GM12892 (cell line): Measurements from ENCODE around the gene PCDHB5.
"Not testable (repeated sequence)": the region's sequence is repeated elsewhere in the genome, so short reads cannot be mapped to it uniquely, and the experiment has no call there.

Experiments used
- DNase-seq: peaks from one replicate; pipeline ENCODE4 v3.0.0; 2011; ENCODE audit not compliant: insufficient read length
- FAIRE-seq: peaks from 2 replicates; lab custom pipeline; 2011; peaks lifted over from hg19 to GRCh38; lab: Jason Lieb, UNC
- POLR2A ChIP-seq: IDR thresholded peaks from 2 replicates; pipeline ENCODE4 v1.6.1; 2011; ENCODE audit warnings: low read depth, low read length, control low read depth
- POLR2AphosphoS5 ChIP-seq: IDR thresholded peaks from 2 replicates; pipeline ENCODE4 v1.6.1; 2011; ENCODE audit warnings: low read depth, low read length, control low read depth
- TAF1 ChIP-seq: IDR thresholded peaks from 2 replicates; pipeline ENCODE4 v1.6.1; 2011; ENCODE audit warnings: low read depth, mild to moderate bottlenecking, control low read depth, low read length, borderline replicate concordance

PCDHB5 gene

DNA sequence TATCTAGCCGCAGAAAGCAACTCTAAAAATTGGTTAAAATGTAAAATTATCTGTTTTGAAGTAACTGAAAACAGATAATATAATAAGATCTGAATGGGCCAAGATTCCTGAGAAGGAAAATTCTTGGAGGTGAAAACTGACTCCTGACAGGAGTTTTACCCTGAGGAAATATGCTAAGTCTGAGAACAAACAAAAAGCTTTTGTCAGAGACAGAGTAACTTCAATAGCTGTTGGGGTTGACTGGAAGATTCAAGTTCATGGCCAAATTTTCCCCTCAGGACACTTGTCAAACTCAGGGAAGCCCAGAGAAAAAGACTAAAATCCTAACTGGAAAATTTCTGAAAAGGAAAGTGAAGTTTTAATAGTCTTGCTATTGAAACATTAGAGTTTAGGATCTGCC is 7.7 kb upstream of the PCDHB5 start:
- no peak for TF ChIP-seq POLR2A
- no peak for TF ChIP-seq POLR2AphosphoS5
- no peak for TF ChIP-seq TAF1
- FAIRE-seq, result no peak
- DNase-seq, result no peak

GRCh38 chr5:141135718-141136266 is 786 bp downstream of the PCDHB5 start:
- TF ChIP-seq POLR2AphosphoS5, result no peak
- no peak for TF ChIP-seq POLR2A
- TF ChIP-seq TAF1, result no peak
- no peak for FAIRE-seq
- DNase-seq, result no peak

DNA sequence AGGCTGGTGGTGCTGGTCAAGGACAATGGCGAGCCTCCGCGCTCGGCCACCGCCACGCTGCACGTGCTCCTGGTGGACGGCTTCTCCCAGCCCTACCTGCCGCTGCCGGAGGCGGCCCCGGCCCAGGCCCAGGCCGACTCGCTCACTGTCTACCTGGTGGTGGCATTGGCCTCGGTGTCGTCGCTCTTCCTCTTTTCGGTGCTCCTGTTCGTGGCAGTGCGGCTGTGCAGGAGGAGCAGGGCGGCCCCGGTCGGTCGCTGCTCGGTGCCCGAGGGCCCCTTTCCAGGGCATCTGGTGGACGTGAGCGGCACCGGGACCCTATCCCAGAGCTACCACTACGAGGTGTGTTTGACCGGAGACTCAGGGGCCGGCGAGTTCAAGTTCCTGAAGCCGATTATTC is 2.3 kb downstream of the PCDHB5 start:
- not testable (repeated sequence) for DNase-seq, FAIRE-seq

DNA sequence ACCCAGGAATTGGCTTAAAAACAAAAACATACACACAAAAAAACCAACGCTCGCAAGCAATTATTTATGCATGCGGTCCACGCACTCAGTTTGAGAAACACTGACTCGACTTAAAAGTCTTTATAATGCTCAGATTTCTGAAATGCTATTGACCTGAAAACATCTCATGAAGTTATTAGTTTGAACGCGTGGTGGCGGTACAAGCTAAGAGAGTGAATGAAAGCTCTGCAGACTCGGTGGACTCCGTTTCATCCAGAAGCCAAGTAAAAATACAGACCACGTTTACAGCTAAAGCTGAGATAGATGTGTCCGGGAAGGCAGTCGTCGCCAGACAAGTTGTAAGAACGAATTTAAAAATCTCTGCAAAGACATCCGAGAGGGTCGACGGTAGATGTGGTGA is 14.8 kb downstream of the PCDHB5 start, which contains the start of gene PCDHB6:
PCDHB6 (plus strand) TSS at position 246 of the 400 bp plus-strand sequence. CDS start 201 bp downstream, outside the sequence.
- DNase-seq (no peak), FAIRE-seq (no peak)
- no peak for TF ChIP-seq POLR2AphosphoS5
- no peak for TF ChIP-seq TAF1
- no peak for TF ChIP-seq POLR2A

GRCh38 chr5:141150224-141150992 is 15.4 kb downstream of the PCDHB5 start:
- DNase-seq, result no peak
- TF ChIP-seq POLR2AphosphoS5, result no peak
- TF ChIP-seq TAF1, result no peak
- no peak for TF ChIP-seq POLR2A
- FAIRE-seq, result no peak

- no peak for TF ChIP-seq TAF1
- no peak for TF ChIP-seq POLR2AphosphoS5
- TF ChIP-seq POLR2A, result no peak
- FAIRE-seq (no peak), DNase-seq (no peak)
These were observed 16.0 kb downstream of the PCDHB5 start for GRCh38 chr5:141150993-141151325.

GRCh38 chr5:141151632-141152031 is 16.6 kb downstream of the PCDHB5 start:
- FAIRE-seq, DNase-seq: not testable (repeated sequence)

DNA sequence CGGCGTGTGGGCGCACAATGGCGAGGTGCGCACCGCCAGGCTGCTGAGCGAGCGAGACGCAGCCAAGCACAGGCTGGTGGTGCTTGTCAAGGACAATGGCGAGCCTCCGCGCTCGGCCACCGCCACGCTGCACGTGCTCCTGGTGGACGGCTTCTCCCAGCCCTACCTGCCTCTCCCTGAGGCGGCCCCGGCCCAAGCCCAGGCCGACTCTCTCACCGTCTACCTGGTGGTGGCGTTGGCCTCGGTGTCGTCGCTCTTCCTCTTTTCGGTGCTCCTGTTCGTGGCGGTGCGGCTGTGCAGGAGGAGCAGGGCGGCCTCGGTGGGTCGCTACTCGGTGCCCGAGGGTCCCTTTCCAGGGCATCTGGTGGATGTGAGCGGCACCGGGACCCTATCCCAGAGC is 17.1 kb downstream of the PCDHB5 start:
- DNase-seq, FAIRE-seq: not testable (repeated sequence)

- TF ChIP-seq POLR2AphosphoS5, result no peak
- no peak for TF ChIP-seq TAF1
- no peak for TF ChIP-seq POLR2A
- no peak for DNase-seq
These were observed 20.8 kb downstream of the PCDHB5 start for GRCh38 chr5:141155540-141156374.

GRCh38 chr5:141157356-141157755 is 22.4 kb downstream of the PCDHB5 start:
- not testable (repeated sequence) for FAIRE-seq, DNase-seq

More at GRCh38 chr5:141155540-141156374, 20.8 kb downstream of the PCDHB5 start:
- no peak for FAIRE-seq

- DNase-seq, FAIRE-seq: not testable (repeated sequence)
These were observed 22.9 kb downstream of the PCDHB5 start for GRCh38 chr5:141157901-141158300.

DNA sequence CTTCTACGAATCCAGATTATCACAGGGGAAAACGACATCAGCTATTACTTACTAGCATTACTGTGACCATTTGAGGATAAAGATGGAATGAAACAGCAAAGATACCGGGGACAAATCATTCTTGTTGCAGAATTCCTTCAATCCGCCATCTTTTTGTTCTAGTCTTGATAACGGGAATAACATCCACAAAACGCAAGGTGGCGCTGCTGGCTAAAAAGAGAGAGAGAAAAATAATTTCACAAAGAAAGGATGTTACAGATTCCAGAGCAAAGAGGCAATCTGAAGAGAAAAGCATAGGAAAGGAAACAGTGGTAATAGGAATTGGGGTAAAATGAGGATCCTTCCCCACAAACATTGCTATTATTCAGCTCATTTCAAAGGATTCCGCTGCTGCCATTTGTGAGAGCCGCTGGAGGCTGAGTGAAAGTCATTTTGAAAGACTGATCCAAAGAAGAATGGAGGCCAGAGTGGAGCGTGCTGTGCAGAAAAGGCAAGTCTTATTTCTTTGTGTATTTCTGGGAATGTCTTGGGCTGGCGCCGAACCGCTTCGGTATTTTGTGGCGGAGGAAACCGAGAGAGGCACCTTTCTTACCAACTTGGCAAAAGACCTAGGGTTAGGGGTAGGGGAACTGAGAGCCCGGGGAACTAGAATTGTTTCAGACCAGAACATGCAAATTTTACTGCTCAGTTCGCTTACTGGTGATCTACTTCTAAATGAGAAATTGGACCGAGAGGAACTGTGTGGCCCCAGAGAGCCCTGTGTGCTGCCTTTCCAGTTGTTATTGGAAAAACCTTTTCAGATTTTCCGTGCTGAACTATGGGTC is 37.6 kb downstream of the PCDHB5 start, which contains the start of gene PCDHB7:
PCDHB7 (plus strand) TSS at position 264 of the 824 bp plus-strand sequence; CDS start at position 456, 192 bp downstream.
- FAIRE-seq, result no peak
- no peak for TF ChIP-seq POLR2A
- TF ChIP-seq TAF1, result no peak
- no peak for TF ChIP-seq POLR2AphosphoS5
- DNase-seq, result no peak

DNA sequence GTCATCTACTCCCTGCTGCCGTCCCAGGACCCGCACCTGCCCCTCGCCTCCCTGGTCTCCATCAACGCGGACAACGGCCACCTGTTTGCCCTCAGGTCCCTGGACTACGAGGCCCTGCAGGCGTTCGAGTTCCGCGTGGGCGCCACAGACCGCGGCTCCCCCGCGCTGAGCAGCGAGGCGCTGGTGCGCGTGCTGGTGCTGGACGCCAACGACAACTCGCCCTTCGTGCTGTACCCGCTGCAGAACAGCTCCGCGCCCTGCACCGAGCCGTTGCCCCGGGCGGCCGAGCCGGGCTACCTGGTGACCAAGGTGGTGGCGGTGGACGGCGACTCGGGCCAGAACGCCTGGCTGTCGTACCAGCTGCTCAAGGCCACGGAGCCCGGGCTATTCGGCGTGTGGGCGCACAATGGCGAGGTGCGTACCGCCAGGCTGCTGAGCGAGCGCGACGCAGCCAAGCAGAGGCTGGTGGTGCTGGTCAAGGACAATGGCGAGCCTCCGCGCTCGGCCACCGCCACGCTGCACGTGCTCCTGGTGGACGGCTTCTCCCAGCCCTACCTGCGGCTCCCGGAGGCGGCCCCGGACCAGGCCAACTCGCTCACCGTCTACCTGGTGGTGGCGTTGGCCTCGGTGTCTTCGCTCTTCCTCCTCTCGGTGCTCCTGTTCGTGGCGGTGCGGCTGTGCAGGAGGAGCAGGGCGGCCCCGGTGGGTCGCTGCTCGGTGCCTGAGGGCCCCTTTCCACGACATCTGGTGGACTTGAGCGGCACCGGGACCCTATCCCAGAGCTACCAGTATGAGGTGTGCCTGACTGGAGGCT is 39.5 kb downstream of the PCDHB5 start:
- not testable (repeated sequence) for FAIRE-seq

More for the DNA sequence above, 39.5 kb downstream of the PCDHB5 start:
- DNase-seq, result not testable (repeated sequence)
